KMS-11 (cell line): ENCODE results near the gene LCE3A.

Source experiments
- H2AFZ ChIP-seq: fragments of 200-600 bp; sonication (generic); 2 replicates; pipeline ENCODE4 v1.6.1; 2016; ENCODE audit warnings: antibody characterized with exemption, mixed run types, low read depth
- H3K27ac ChIP-seq: fragments of 200-600 bp; sonication (generic); 2 replicates; pipeline ENCODE4 v1.6.1; 2016; ENCODE audit warnings: mild to moderate bottlenecking, mixed run types
- H3K27me3 ChIP-seq: fragments of 200-600 bp; sonication (generic); 2 replicates; pipeline ENCODE4 v1.6.1; 2017; ENCODE audit warnings: mild to moderate bottlenecking, low read depth, mixed run types, moderate library complexity; ENCODE audit not compliant: insufficient read depth
- H3K36me3 ChIP-seq: fragments of 200-600 bp; sonication (generic); 2 replicates; pipeline ENCODE4 v1.6.1; 2017; ENCODE audit warnings: mild to moderate bottlenecking, mixed run types; ENCODE audit not compliant: insufficient read depth
- H3K4me1 ChIP-seq: fragments of 200-600 bp; sonication (generic); 2 replicates; pipeline ENCODE4 v1.6.1; 2016; ENCODE audit warnings: mild to moderate bottlenecking, low read depth, mixed run types; ENCODE audit not compliant: poor library complexity, severe bottlenecking
- H3K4me2 ChIP-seq: fragments of 200-600 bp; sonication (generic); 2 replicates; pipeline ENCODE4 v1.7.0; 2016; ENCODE audit warnings: mild to moderate bottlenecking, mixed run types
- H3K4me3 ChIP-seq: fragments of 200-600 bp; sonication (generic); IDR thresholded peaks from 2 replicates; pipeline ENCODE4 v1.6.1; 2017; ENCODE audit warnings: low read depth, low read length, mixed read lengths; ENCODE audit not compliant: insufficient read depth
- H3K79me2 ChIP-seq: fragments of 200-600 bp; sonication (generic); 2 replicates; pipeline ENCODE4 v1.6.1; 2016; ENCODE audit warnings: low read depth, mixed run types; ENCODE audit not compliant: insufficient read depth
- H3K9ac ChIP-seq: fragments of 200-600 bp; sonication (generic); 2 replicates; pipeline ENCODE4 v1.6.1; 2016; ENCODE audit warnings: mild to moderate bottlenecking, mixed run types
- H4K20me1 ChIP-seq: fragments of 200-600 bp; sonication (generic); 2 replicates; pipeline ENCODE4 v1.6.1; 2016; ENCODE audit warnings: mild to moderate bottlenecking, mixed run types; ENCODE audit not compliant: insufficient read depth
- TF ChIP-seq, protein P1 (sequence below): fragments of 200-600 bp; sonication (generic); conservative IDR thresholded peaks from 2 replicates; pipeline ENCODE4 v1.6.1; 2017; ENCODE audit warnings: low read depth, mild to moderate bottlenecking, antibody characterized with exemption, low read length, moderate library complexity, mixed read lengths

The LCE3A gene

DNA sequence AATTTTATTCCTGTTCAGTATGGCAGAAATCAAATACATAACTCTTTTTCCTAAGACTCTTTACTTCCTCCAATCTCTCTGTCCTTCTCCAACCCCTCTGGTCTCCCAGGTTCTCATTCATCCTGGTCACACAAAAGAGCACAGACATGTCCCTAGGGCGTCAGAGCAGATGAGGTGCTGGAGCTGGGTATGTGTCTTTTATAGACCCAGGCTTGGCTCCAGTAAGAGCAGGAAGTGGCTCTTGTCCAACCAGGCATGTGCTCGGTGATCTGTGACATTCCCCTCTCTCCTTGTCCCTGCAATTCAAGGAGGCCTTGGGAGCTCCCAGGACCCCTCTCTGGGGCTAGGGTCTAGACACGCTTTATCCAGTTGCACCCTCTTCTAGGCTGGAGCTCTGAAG is 22.2 kb upstream of the LCE3A start:
- H2AFZ ChIP-seq = no peak overlapping the region
- H4K20me1 ChIP-seq = no peaks in the 10 kb centered on the region
- H3K36me3 ChIP-seq = no peaks in the 10 kb centered on the region
- H3K4me2 ChIP-seq = no peak overlapping the region
- H3K9ac ChIP-seq = no peak overlapping the region
- no peak overlapping the region for H3K4me3 ChIP-seq
- no peaks in the 10 kb centered on the region for H3K27me3 ChIP-seq
- no peak overlapping the region for H3K27ac ChIP-seq
- TF ChIP-seq, protein P1, sequence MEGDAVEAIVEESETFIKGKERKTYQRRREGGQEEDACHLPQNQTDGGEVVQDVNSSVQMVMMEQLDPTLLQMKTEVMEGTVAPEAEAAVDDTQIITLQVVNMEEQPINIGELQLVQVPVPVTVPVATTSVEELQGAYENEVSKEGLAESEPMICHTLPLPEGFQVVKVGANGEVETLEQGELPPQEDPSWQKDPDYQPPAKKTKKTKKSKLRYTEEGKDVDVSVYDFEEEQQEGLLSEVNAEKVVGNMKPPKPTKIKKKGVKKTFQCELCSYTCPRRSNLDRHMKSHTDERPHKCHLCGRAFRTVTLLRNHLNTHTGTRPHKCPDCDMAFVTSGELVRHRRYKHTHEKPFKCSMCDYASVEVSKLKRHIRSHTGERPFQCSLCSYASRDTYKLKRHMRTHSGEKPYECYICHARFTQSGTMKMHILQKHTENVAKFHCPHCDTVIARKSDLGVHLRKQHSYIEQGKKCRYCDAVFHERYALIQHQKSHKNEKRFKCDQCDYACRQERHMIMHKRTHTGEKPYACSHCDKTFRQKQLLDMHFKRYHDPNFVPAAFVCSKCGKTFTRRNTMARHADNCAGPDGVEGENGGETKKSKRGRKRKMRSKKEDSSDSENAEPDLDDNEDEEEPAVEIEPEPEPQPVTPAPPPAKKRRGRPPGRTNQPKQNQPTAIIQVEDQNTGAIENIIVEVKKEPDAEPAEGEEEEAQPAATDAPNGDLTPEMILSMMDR = no peak
- H3K79me2 ChIP-seq = no peaks in the 10 kb centered on the region
- no peaks in the 10 kb centered on the region for H3K4me1 ChIP-seq

DNA sequence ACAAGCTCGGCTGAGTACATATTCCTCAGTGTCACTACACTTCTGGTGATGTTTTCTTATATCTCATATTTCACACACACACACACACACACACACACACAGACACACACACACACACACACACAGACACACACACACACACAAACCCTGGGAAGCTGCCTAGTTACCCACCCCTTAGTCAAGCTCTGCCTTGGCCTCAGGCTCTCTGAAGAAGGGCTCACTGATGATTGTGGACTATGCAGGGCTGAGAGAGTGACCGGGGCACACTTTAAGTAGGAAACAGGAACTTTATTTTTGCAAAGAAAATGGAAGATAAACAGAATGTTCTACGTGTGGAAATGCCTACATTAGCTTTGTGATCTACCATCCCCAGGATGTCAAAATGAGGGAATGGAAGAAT is 21.0 kb upstream of the LCE3A start:
- Histone ChIP-seq H3K27me3 (no peaks in the 10 kb centered on the region), H3K4me3 (no peak overlapping the region), H3K9ac (no peak overlapping the region), H4K20me1 (no peaks in the 10 kb centered on the region), H3K36me3 (no peaks in the 10 kb centered on the region), H3K79me2 (no peaks in the 10 kb centered on the region), H3K27ac (no peak overlapping the region), H3K4me1 (no peaks in the 10 kb centered on the region), H2AFZ (no peak overlapping the region), H3K4me2 (no peak overlapping the region)
- TF ChIP-seq, protein P1 = no peak

DNA sequence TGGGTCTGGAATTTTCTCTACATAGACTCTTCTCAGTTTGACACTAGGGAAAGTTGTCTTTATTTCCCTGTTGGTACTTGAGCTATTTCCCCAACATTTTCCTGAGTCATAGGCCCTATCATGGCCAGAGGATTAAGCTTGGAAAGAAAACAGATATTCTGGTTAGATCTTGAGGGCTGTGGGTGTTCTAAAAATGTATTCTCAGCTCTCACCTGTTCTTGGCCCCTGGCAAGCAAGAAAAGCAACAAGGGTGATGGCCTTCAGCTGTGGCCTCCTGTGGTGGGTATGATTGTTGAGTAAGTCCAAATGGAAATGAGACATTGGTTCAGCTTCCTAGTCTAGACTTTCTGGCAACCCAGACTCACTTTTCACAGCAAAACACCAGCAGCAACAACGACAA is 17.4 kb upstream of the LCE3A start:
- TF ChIP-seq, protein P1 = no peak
- no peaks in the 10 kb centered on the region for H4K20me1 ChIP-seq
- no peak overlapping the region for H3K27ac ChIP-seq
- no peaks in the 10 kb centered on the region for H3K79me2 ChIP-seq
- H2AFZ ChIP-seq = no peak overlapping the region
- H3K9ac ChIP-seq = no peak overlapping the region
- no peak overlapping the region for H3K4me2 ChIP-seq
- H3K4me1 ChIP-seq = no peaks in the 10 kb centered on the region
- no peak overlapping the region for H3K4me3 ChIP-seq
- H3K27me3 ChIP-seq = no peaks in the 10 kb centered on the region
- no peaks in the 10 kb centered on the region for H3K36me3 ChIP-seq

DNA sequence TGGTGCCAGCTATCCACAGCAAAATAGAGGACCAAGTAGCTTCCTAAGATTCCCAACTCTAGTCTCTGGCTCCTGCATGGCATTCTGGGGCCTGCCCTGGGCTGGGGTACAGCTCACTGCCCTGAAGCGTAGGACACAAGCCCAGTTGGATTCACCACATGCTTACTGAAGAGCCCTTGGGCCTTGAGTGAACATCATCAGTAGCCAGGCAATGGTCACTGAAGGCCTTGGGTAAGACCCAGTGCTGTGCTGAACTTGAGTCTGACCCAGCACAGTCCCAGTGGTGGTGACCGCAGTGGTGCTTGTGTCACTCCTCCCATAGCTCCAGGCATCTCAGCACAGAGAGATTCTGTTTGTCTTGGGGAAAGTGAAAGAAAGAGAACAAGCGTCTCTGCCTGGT is 7.7 kb upstream of the LCE3A start:
- no peak overlapping the region for H3K27ac ChIP-seq
- H2AFZ ChIP-seq = no peak overlapping the region
- no peak overlapping the region for H3K4me3 ChIP-seq
- TF ChIP-seq, protein P1 = no peak
- no peak overlapping the region for H3K4me2 ChIP-seq
- H3K27me3 ChIP-seq = no peaks in the 10 kb centered on the region
- H4K20me1 ChIP-seq = no peaks in the 10 kb centered on the region
- no peaks in the 10 kb centered on the region for H3K4me1 ChIP-seq
- H3K9ac ChIP-seq = no peak overlapping the region
- no peaks in the 10 kb centered on the region for H3K79me2 ChIP-seq
- no peaks in the 10 kb centered on the region for H3K36me3 ChIP-seq

DNA sequence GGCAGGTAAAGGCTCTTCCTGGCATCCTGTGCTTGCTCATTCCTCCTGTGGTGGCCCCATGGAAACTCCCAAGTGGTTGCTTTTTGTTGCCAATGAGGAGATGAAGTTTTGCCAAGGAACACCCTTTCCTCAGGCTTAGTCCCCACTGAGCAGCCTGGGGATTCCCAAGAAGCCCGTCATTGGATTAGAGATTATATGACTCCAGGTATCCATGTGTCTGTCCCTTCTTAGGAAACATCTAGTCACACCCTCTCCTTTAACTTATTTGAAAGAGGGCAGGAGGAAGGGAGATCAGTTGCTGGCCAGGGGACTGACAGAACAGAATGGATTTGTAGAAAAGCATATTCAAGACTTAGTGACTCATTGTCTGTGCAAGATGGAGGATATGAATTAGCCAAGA is 3.8 kb upstream of the LCE3A start:
- Histone ChIP-seq H3K79me2 (no peaks in the 10 kb centered on the region), H3K4me2 (no peak overlapping the region), H4K20me1 (no peaks in the 10 kb centered on the region), H3K4me3 (no peak overlapping the region), H3K27me3 (no peaks in the 10 kb centered on the region), H3K9ac (no peak overlapping the region), H3K27ac (no peak overlapping the region), H3K36me3 (no peaks in the 10 kb centered on the region), H3K4me1 (no peaks in the 10 kb centered on the region), H2AFZ (no peak overlapping the region)
- TF ChIP-seq, protein P1 = no peak
